ENCODE data around the gene FOXR2.

FOXR2 gene

DNA sequence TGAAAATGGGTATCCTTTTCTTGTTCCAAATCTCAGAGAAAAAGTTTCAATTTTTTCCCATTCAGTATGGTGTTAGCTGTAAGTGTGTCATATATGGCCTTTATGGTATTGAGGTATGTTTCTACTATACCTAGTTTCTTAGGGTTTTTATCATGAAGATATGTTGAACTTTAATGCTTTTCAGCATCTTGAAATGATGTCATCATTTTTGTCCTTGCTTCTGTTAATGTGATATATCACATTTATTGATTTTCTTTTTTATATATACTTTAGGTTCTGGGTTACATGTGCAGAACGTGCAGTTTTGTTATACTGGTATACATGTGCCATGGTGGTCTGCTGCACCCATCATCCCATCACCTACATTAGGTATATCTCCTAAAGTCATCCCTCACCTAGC, 44.9 kb downstream of the FOXR2 start:
- H3K4me3 ChIP-seq (ENCODE audit: low read depth, low read length): no peak overlapping the region
- no peak for TF ChIP-seq CTCF (conservative IDR thresholded peaks at IDR 0.05; ENCODE audit: low read depth, low read length)
- DNase-seq (ENCODE audit: low read depth): no peak

Data from choroid plexus epithelial cell (primary cell).